DOHH2 (cell line): ENCODE data around the gene PSAP.
"Not testable (repeated sequence)": the region's sequence is repeated elsewhere in the genome, so short reads cannot be mapped to it uniquely, and the experiment has no call there.

Source experiments
- CTCF ChIP-seq: fragments of 200-600 bp; sonication (generic); IDR thresholded peaks from one replicate; pipeline ENCODE4 v1.5.1; 2014; ENCODE audit warnings: antibody characterized with exemption, mild to moderate bottlenecking, low read depth, low read length; ENCODE audit not compliant: poor library complexity, severe bottlenecking
- EZH2phosphoT487 ChIP-seq: fragments of 200-600 bp; sonication (generic); IDR thresholded peaks from 2 replicates; pipeline ENCODE4 v1.6.1; 2017; ENCODE audit warnings: borderline replicate concordance, mild to moderate bottlenecking, antibody characterized with exemption, low read length, moderate library complexity, mixed read lengths

GRCh38 chr10:71881307-71881624 lies 30.2 kb upstream of the PSAP start:
- TF ChIP-seq CTCF, EZH2phosphoT487: not testable (repeated sequence)
